ENCODE data around the gene ST6GALNAC1. TPM values are rescaled to one million over a fixed set of nuclear protein-coding genes. Genes with fewer than 3 reads are reported as not detected.
A peak's percentile ranks its signal among the peaks of the same experiment; 100 is the strongest.

The ST6GALNAC1 gene
- total and polyA plus RNA-seq, 8 donors: 28.0 to 257 (median 62.4) TPM

- no peaks in the 10 kb centered on the region for H3K36me3 ChIP-seq
- H3K27me3 ChIP-seq: no peaks in the 10 kb centered on the region
- peaks cover 11 to 25% (median 19%) of the 10 kb centered on the region in 4 donors for H3K4me1 ChIP-seq
- no peak overlapping the region for H3K4me3 ChIP-seq
- 79 to 83% (median 81%) methylated on average over 8 of the region's 8 CpGs for WGBS, 5 donors
- intact Hi-C loops (cut with DNase I; ENCODE audit: low total_unique reads): no loop called here
- no peak for DNase-seq
- H3K9me3 ChIP-seq: peaks cover 0 to under 1% (median 0%) of the 10 kb centered on the region in 4 donors
- TF ChIP-seq EP300 (IDR thresholded peaks at IDR 0.05): no peak
- no peak for TF ChIP-seq POLR2AphosphoS5 (IDR thresholded peaks at IDR 0.05)
- TF ChIP-seq CTCF (IDR thresholded peaks at IDR 0.05): no peak
- TF ChIP-seq POLR2A (IDR thresholded peaks at IDR 0.05): no peak
- no peak overlapping the region for H3K27ac ChIP-seq
Observed at GRCh38 chr17:76657505-76658241, 14.1 kb upstream of the ST6GALNAC1 start.

GRCh38 chr17:76654408-76654807, 10.9 kb upstream of the ST6GALNAC1 start:
- no peak overlapping the region for H3K27ac ChIP-seq
- H3K4me1 ChIP-seq: peaks cover 1 to 11% (median 4%) of the 10 kb centered on the region in 4 donors
- intact Hi-C loops (cut with DNase I; ENCODE audit: low total_unique reads): no loop called here
- WGBS, 5 donors: 89 to 100% (median 95%) methylated on average over 1 of the region's 1 CpG
- H3K9me3 ChIP-seq: peaks cover 0 to 5% (median 0%) of the 10 kb centered on the region in 4 donors
- H3K4me3 ChIP-seq: no peak overlapping the region
- TF ChIP-seq EP300 (IDR thresholded peaks at IDR 0.05) (no peak), POLR2A (IDR thresholded peaks at IDR 0.05) (no peak), CTCF (IDR thresholded peaks at IDR 0.05) (no peak), POLR2AphosphoS5 (IDR thresholded peaks at IDR 0.05) (no peak)
- no peaks in the 10 kb centered on the region for H3K36me3 ChIP-seq
- no peaks in the 10 kb centered on the region for H3K27me3 ChIP-seq
- DNase-seq: no peak

DNA sequence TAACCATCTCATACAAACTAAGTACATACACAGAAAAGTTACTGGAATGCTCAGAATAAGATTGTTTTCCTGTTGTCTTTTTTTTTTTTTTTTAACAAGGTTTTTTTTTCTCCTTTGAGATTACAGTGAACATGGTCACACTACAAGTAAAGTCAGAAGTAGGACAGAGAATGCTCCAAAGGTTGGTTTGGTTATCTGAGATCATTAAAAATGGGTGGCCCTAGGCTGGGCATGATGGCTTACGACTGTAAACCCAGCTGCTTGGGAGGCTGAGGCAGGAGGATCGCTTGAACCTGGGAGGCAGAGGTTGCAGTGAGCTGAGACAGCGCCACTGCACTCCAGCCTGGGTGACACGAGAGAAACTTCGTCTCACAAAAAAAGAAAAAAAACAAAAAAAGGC, 6.9 kb upstream of the ST6GALNAC1 start:
- WGBS, 5 donors: 85 to 94% (median 90%) methylated on average over 5 of the region's 5 CpGs

DNA sequence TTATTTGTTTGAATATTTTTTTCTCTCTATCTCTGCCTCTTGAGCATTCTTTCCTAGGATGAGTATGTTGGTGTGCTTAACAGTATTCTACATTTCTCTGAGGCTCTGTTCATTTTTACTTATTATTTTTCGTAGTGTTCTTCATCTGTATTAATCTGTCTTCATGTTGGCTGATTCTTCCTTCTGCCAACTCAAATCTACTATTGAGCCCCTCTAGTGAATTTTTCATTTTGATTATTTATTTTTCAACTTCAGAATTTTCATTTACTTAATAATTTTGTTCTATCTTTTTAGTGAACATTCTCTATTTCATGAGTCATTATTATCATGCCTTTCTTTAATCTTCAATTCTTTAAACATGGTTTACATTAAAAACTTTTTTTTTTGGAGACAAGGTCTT, 3.2 kb upstream of the ST6GALNAC1 start:
- DNase-seq: no peak
- H3K9me3 ChIP-seq: no peaks in the 10 kb centered on the region
- peaks cover 11 to 20% (median 13%) of the 10 kb centered on the region in 4 donors for H3K4me1 ChIP-seq
- H3K36me3 ChIP-seq: no peaks in the 10 kb centered on the region
- 80 to 97% (median 92%) methylated on average over 1 of the region's 1 CpG for WGBS, 5 donors
- H3K27me3 ChIP-seq: no peaks in the 10 kb centered on the region
- H3K27ac ChIP-seq: peak overlapping the region in 3 of 5 donors; percentile 81 to 91 (median 85)
- no peak overlapping the region for H3K4me3 ChIP-seq
- no peak for TF ChIP-seq POLR2AphosphoS5 (IDR thresholded peaks at IDR 0.05)
- TF ChIP-seq POLR2A (IDR thresholded peaks at IDR 0.05): no peak
- TF ChIP-seq EP300 (IDR thresholded peaks at IDR 0.05): no peak
- TF ChIP-seq CTCF (IDR thresholded peaks at IDR 0.05): no peak
- intact Hi-C loops (cut with DNase I; ENCODE audit: low total_unique reads): no loop called here

More for the DNA sequence above, 6.9 kb upstream of the ST6GALNAC1 start:
- no peak overlapping the region for H3K27ac ChIP-seq
- intact Hi-C loops (cut with DNase I; ENCODE audit: low total_unique reads): no loop called here
- peaks cover 0 to 5% (median 0%) of the 10 kb centered on the region in 4 donors for H3K9me3 ChIP-seq
- H3K27me3 ChIP-seq: no peaks in the 10 kb centered on the region
- no peak for DNase-seq
- H3K4me1 ChIP-seq: peaks cover 0 to 8% (median under 1%) of the 10 kb centered on the region in 4 donors
- TF ChIP-seq POLR2AphosphoS5 (IDR thresholded peaks at IDR 0.05): no peak
- no peak for TF ChIP-seq EP300 (IDR thresholded peaks at IDR 0.05)
- no peak for TF ChIP-seq CTCF (IDR thresholded peaks at IDR 0.05)
- TF ChIP-seq POLR2A (IDR thresholded peaks at IDR 0.05): no peak
- H3K4me3 ChIP-seq: no peak overlapping the region
- no peaks in the 10 kb centered on the region for H3K36me3 ChIP-seq
